LNCAP (cell line): ENCODE measurements around the gene HOGA1.

Source experiments
- TF ChIP-seq, protein P1 (sequence below): fragments of 450-650 bp; IDR thresholded peaks from 2 replicates; pipeline ENCODE4 v1.5.1; 2017; ENCODE audit warnings: mild to moderate bottlenecking

The HOGA1 gene

DNA sequence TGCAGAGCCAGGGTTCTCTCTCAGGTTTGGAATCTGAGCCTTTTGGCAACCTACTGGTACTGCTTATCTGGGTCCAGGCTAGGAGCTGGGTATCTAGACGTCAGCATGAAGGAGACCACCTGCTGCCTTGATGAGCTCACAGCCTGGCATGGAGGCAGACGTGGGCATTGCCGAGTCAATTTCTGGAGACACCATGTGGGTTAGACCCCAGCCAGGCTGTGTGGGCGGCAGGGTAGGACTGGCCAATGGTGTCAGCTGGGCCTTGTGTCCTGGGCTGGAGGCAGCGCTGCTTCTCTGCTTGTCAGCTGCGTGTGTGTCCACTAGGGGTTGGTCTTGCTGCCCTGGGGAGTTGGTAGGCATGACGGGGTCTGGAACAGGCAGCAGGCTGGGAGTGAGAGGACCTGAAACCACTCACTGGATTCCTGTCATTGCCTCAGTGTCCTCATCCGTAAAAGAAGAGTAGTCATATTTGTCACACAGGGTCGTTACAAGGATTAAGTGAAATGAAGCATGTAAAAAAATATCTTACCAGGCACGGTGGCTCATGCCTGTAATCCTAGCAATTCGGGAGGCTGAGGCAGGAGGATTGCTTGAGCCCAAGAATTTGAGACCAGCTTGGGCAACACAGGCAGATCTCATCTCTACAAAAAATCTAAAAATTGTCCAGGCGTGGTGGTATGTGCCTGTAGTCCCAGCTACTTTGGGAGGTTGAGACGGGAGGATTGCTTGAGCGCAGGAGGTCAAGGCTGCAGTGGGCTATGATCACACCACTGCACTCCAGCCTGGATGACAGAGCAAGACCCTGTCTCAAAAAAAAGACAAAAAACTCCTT, 43.3 kb upstream of the HOGA1 start:
- TF ChIP-seq, protein P1, sequence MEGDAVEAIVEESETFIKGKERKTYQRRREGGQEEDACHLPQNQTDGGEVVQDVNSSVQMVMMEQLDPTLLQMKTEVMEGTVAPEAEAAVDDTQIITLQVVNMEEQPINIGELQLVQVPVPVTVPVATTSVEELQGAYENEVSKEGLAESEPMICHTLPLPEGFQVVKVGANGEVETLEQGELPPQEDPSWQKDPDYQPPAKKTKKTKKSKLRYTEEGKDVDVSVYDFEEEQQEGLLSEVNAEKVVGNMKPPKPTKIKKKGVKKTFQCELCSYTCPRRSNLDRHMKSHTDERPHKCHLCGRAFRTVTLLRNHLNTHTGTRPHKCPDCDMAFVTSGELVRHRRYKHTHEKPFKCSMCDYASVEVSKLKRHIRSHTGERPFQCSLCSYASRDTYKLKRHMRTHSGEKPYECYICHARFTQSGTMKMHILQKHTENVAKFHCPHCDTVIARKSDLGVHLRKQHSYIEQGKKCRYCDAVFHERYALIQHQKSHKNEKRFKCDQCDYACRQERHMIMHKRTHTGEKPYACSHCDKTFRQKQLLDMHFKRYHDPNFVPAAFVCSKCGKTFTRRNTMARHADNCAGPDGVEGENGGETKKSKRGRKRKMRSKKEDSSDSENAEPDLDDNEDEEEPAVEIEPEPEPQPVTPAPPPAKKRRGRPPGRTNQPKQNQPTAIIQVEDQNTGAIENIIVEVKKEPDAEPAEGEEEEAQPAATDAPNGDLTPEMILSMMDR, result no peak

DNA sequence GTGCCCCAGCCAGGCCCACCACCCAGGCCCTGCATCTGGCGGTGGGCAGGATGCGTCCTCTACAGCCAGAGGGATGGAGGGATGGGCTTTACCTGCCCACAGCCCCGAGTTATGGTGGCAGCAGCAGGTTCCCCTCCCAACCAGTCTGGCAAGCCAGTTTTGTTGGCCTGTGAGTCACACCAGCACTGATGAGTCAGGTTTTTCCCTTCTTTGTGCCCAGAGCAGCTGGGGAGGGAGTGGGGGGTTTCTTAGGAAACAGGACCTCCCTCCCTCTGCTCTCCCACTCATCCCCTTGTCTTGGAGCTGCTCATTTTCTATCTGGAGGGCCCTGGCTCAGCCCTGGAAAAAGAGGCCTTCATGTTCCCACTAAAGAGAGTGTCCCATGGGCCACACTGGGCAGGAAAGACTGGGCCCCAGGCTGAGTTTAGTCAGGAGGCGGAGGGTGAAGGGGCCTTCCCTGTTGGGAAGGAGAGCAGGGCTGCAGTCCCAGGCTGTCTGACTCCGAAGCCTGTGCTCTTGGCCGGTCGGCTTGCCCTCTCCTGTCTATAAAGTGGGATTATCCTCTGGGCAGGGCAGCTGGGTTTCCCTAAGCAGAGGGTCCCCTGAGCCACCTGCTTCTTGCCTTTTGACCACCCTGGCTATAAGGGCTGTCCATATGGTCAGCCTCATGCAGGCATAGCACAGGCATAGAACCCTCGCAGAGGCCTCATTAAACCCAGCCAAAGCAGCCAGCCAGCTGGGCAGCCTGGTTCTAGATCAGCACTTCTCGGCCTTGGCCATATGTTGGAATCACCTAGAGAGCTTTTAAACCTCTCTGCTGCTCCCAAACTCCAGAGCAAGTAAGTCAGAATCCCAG, 41.8 kb upstream of the HOGA1 start:
- TF ChIP-seq, protein P1, result no peak

DNA sequence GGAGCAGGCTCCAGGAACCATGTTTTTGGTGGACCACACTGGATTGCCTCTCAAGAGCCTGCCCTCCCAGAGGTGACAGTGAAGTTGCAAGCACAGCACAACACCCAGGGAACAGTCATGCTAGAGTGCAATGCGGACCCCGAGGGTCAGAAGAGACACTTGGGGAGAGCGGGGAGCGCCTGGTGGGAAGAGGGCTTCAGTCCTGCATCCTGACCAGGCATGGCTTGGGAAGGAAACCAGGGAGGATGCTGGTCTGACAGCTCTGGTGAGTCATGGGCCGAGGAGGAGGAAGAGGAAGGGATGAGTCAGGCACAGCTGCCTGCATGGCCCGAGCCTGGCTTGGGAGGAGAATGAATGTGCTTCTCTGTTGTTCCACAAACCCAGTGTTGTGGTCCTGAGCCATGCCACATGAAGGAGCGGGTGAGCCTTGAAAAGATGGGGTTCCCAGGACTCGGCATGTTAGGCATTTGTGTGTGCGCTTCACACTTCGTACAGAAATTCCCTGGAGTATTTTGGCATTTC, 41.1 kb upstream of the HOGA1 start:
- TF ChIP-seq, protein P1, result no peak

DNA sequence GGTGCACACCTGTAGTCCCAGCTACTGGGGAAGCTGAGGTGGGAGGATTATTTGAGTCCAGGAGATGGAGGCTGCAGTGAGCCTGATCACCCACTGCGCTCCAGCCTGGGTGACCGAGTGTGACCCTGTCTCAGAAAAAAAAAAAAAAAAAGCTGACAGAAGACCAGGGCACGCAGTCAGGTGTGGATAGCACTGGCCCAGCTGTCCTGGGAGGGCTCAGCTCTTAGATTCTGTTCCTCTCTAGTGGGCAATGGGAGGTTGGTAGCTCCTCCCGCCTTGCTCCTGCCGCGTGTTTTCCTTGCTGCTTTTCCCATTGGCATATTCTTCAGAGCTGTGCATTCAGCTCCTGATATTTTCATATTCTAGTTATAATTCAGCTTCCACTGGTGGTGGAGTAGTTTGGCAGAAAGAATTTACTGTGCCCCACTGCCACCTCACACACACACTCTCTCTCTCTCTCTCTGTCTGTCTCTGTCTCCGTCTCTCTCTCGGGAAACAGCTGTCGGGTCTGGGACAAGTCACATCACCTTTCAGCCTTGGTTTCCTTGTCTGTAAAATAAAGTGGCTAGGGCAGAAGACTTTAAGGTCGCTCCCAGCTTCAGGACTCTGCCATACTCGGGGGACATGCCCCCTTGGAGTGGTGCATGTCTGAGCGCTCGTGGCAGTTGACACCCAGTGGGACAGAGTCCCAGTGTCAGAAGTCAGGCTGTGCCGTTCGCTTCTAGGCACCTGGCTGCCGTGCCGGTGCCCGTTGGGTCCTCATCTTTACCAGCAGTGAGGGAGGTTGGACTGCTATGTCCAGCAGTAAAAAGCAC, 37.5 kb upstream of the HOGA1 start:
- TF ChIP-seq, protein P1, result no peak

DNA sequence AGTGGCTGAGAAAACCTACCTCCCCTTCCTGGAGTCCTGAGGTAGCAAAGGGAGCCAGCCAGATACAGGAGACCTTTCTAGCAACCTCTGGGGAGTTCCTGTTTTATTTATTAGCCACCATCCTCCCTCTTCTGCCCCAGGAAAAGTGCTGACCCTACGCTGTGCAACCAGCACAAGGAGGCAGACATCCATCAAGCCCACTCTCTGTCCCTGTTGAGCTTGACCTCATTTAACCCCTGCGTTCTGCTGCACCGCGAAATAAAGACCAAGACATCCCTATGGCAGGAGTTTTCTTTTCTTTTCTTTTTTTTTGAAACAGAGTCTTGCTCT, 37.0 kb upstream of the HOGA1 start:
- TF ChIP-seq, protein P1, result no peak

- TF ChIP-seq, protein P1, result no peak
These were observed 36.2 kb upstream of the HOGA1 start for GRCh38 chr10:97547962-97548361.

- TF ChIP-seq, protein P1, result no peak
These were observed 35.2 kb upstream of the HOGA1 start for GRCh38 chr10:97548828-97549455.
